H1 (cell line): ENCODE results near the gene PRSS8. TPM values are rescaled to one million over a fixed set of nuclear protein-coding genes. Genes with fewer than 3 reads are reported as not detected.

Source experiments
- CTCF ChIA-PET: fragments of 300-600 bp; sonication (Branson Sonifier 250); formaldehyde crosslinking; loops from one replicate; lab custom pipeline; 2021; ENCODE audit not compliant: partially characterized antibody; lab: Charles Lee
- POLR2A ChIA-PET: fragments of 300-600 bp; sonication (Branson Sonifier 250); formaldehyde crosslinking; loops from one replicate; lab custom pipeline; 2021; ENCODE audit warnings: inconsistent platforms; ENCODE audit not compliant: partially characterized antibody; lab: Charles Lee
- DNase-seq, 2 experiments: peaks; one replicate each; pipeline versions ENCODE4 v3.0.0 to v3.0.0-alpha.2; 2010 to 2022; ENCODE audit warnings: low spot score in 2 of 2, low read depth in 1 of 2, mixed read lengths in 1 of 2
- FAIRE-seq: peaks from 2 replicates; lab custom pipeline; 2011; peaks lifted over from hg19 to GRCh38; lab: Jason Lieb, UNC
- H2AFZ ChIP-seq: 2 replicates; pipeline ENCODE4 v1.8.1; 2012; ENCODE audit warnings: low read length, inconsistent platforms
- H2AK5ac ChIP-seq: 2 replicates; pipeline ENCODE4 v1.6.1; 2013; ENCODE audit warnings: low read depth, low read length
- H2BK120ac ChIP-seq: replicated peaks from 2 replicates; pipeline ENCODE3; 2013; ENCODE audit warnings: low read depth, low read length, inconsistent platforms
- H2BK12ac ChIP-seq: 2 replicates; pipeline ENCODE4 v1.6.1; 2013; ENCODE audit warnings: low read depth, low read length
- H2BK15ac ChIP-seq: 2 replicates; pipeline ENCODE4 v1.6.1; 2013; ENCODE audit warnings: low read length
- H2BK20ac ChIP-seq: 2 replicates; pipeline ENCODE4 v1.6.1; 2013; ENCODE audit warnings: low read length
- H2BK5ac ChIP-seq: 2 replicates; pipeline ENCODE4 v1.6.1; 2013; ENCODE audit warnings: low read depth, low read length
- H3K14ac ChIP-seq: 2 replicates; pipeline ENCODE4 v1.6.1; 2013; ENCODE audit warnings: inconsistent platforms; ENCODE audit not compliant: insufficient read length
- H3K18ac ChIP-seq: 2 replicates; pipeline ENCODE4 v1.6.1; 2013; ENCODE audit warnings: low read length; ENCODE audit errors: extremely low read depth
- H3K23ac ChIP-seq: 2 replicates; pipeline ENCODE4 v1.6.1; 2013; ENCODE audit warnings: inconsistent platforms; ENCODE audit not compliant: insufficient read length
- H3K23me2 ChIP-seq: 2 replicates; pipeline ENCODE4 v1.6.1; 2013; ENCODE audit warnings: low read depth, low read length
- H3K27ac ChIP-seq: 2 replicates; pipeline ENCODE4 v1.6.1; 2011; ENCODE audit warnings: low read depth, low read length, inconsistent platforms
- H3K27me3 ChIP-seq, 4 experiments: replicated peaks in 1 of 4; 1 replicate in 1 of 4; 2 replicates in 3 of 4; pipeline versions ENCODE4 v1.6.1 to v1.8.1; 2011 to 2013; ENCODE audit warnings: low read length in 3 of 4, mild to moderate bottlenecking in 3 of 4, inconsistent platforms in 2 of 4, mixed read lengths in 2 of 4, moderate library complexity in 1 of 4; ENCODE audit not compliant: control insufficient read depth in 3 of 4, insufficient read depth in 3 of 4; ENCODE audit errors: extremely low read depth in 1 of 4
- H3K36me3 ChIP-seq, 4 experiments: 2 replicates each; pipeline versions ENCODE4 v1.6.1 to v1.8.1; 2011 to 2013; ENCODE audit warnings: mild to moderate bottlenecking in 4 of 4, low read length in 3 of 4, moderate library complexity in 2 of 4, control low read depth in 1 of 4, inconsistent platforms in 1 of 4; ENCODE audit not compliant: insufficient read depth in 4 of 4, control insufficient read depth in 2 of 4
- H3K4ac ChIP-seq: replicated peaks from 2 replicates; pipeline ENCODE3; 2013; ENCODE audit warnings: low read length, low read depth, mixed read lengths, inconsistent platforms; ENCODE audit not compliant: insufficient read length
- H3K4me1 ChIP-seq, 4 experiments: replicated peaks in 1 of 4; 1 replicate in 1 of 4; 2 replicates in 3 of 4; pipeline versions ENCODE4 v1.6.1 to v1.8.1; 2011 to 2013; ENCODE audit warnings: low read length in 3 of 4, inconsistent platforms in 2 of 4, mixed read lengths in 1 of 4; ENCODE audit not compliant: insufficient read depth in 4 of 4, control insufficient read depth in 3 of 4
- H3K4me2 ChIP-seq, 2 experiments: 2 replicates each; pipeline versions ENCODE4 v1.6.1 to v1.8.1; 2011 to 2013; ENCODE audit warnings: low read depth in 2 of 2, low read length in 2 of 2, control low read depth in 1 of 2, inconsistent platforms in 1 of 2, mild to moderate bottlenecking in 1 of 2; ENCODE audit not compliant: insufficient read depth in 1 of 2
- H3K4me3 ChIP-seq, 4 experiments: fragments of 200-600, 300-600 bp in 1 of 4; sonication (generic), shearing (Covaris generic), sonication (Bioruptor Twin) in 1 of 4; 2 replicates each; pipeline versions ENCODE4 v1.5.1 to v1.8.1; 2011 to 2016; ENCODE audit warnings: low read length in 4 of 4, low read depth in 3 of 4, control low read depth in 2 of 4, inconsistent platforms in 2 of 4, mild to moderate bottlenecking in 2 of 4, mixed read lengths in 1 of 4, moderate library complexity in 1 of 4; ENCODE audit not compliant: insufficient read depth in 2 of 4; ENCODE audit errors: extremely low read depth in 1 of 4
- H3K56ac ChIP-seq: replicated peaks from 2 replicates; pipeline ENCODE3; 2013; ENCODE audit warnings: low read depth, mild to moderate bottlenecking, mixed read lengths, low read length, inconsistent platforms; ENCODE audit not compliant: insufficient read length
- H3K79me1 ChIP-seq: 2 replicates; pipeline ENCODE4 v1.6.1; 2013; ENCODE audit warnings: low read depth, low read length, control low read depth
- H3K79me2 ChIP-seq, 2 experiments: 2 replicates each; pipeline versions ENCODE4 v1.6.1 to v1.8.1; 2012 to 2013; ENCODE audit warnings: low read length in 2 of 2, mild to moderate bottlenecking in 2 of 2, inconsistent platforms in 1 of 2; ENCODE audit not compliant: insufficient read depth in 2 of 2, control insufficient read depth in 1 of 2
- H3K9ac ChIP-seq, 4 experiments: replicated peaks in 1 of 4; 1 replicate in 1 of 4; 2 replicates in 3 of 4; pipeline versions ENCODE4 v1.6.1 to v1.8.1; 2011 to 2013; ENCODE audit warnings: low read depth in 3 of 4, low read length in 3 of 4, control low read depth in 2 of 4, mild to moderate bottlenecking in 2 of 4, moderate library complexity in 2 of 4, inconsistent platforms in 1 of 4; ENCODE audit errors: extremely low read depth in 1 of 4
- H3K9me3 ChIP-seq, 2 experiments: 2 replicates each; pipeline versions ENCODE4 v1.6.1 to v1.8.1; 2012 to 2013; ENCODE audit warnings: mild to moderate bottlenecking in 2 of 2, moderate library complexity in 2 of 2, control low read depth in 1 of 2, inconsistent platforms in 1 of 2, low read depth in 1 of 2, low read length in 1 of 2, mixed read lengths in 1 of 2; ENCODE audit not compliant: insufficient read depth in 2 of 2
- H4K20me1 ChIP-seq, 2 experiments: replicated peaks in 1 of 2; 2 replicates each; pipeline versions ENCODE3 to v1.8.1; 2011 to 2013; ENCODE audit warnings: inconsistent platforms in 2 of 2, low read length in 2 of 2, mild to moderate bottlenecking in 1 of 2; ENCODE audit not compliant: insufficient read depth in 2 of 2, control insufficient read depth in 1 of 2
- H4K5ac ChIP-seq: 2 replicates; pipeline ENCODE4 v1.6.1; 2013; ENCODE audit warnings: low read length, low read depth, mixed read lengths, inconsistent platforms; ENCODE audit not compliant: insufficient read length
- H4K8ac ChIP-seq: 2 replicates; pipeline ENCODE4 v1.8.0; 2013; ENCODE audit warnings: mild to moderate bottlenecking, moderate library complexity, low read length, inconsistent platforms; ENCODE audit not compliant: insufficient read depth; ENCODE audit errors: extremely low read depth
- H4K91ac ChIP-seq: replicated peaks from 2 replicates; pipeline ENCODE3; 2013; ENCODE audit warnings: low read length, mixed read lengths, inconsistent platforms; ENCODE audit not compliant: insufficient read length
- ATF2 ChIP-seq: IDR thresholded peaks from 2 replicates; pipeline ENCODE4 v1.6.1; 2012; ENCODE audit warnings: low read length, inconsistent platforms
- CHD1 ChIP-seq: IDR thresholded peaks from 2 replicates; pipeline ENCODE4 v1.6.1; 2012; ENCODE audit warnings: low read depth, low read length, improper control_type of control experiment
- EGR1 ChIP-seq: IDR thresholded peaks from 2 replicates; pipeline ENCODE4 v1.6.1; 2011; ENCODE audit warnings: low read depth, low read length, borderline replicate concordance
- GTF2F1 ChIP-seq: IDR thresholded peaks from 2 replicates; pipeline ENCODE4 v1.6.1; 2012; ENCODE audit warnings: low read depth, low read length, improper control_type of control experiment, borderline replicate concordance
- HDAC6 ChIP-seq: IDR thresholded peaks from one replicate; pipeline ENCODE4 v1.7.1; 2012; ENCODE audit warnings: low read depth, mild to moderate bottlenecking, inconsistent platforms, low read length, moderate library complexity
- KDM1A ChIP-seq: fragments of 200-600, 300-600 bp; sonication (generic); IDR thresholded peaks from 2 replicates; pipeline ENCODE4 v1.7.1; 2016; ENCODE audit warnings: mild to moderate bottlenecking, low read length, borderline replicate concordance
- PHF8 ChIP-seq: fragments of 200-600 bp; sonication (generic); conservative IDR thresholded peaks from 2 replicates; pipeline ENCODE4 v1.7.1; 2012; ENCODE audit warnings: low read depth, mild to moderate bottlenecking, inconsistent platforms, low read length, moderate library complexity
- POLR2AphosphoS5 ChIP-seq: IDR thresholded peaks from 2 replicates; pipeline ENCODE4 v1.6.1; 2011; ENCODE audit warnings: low read depth, low read length
- RNF2 ChIP-seq: fragments of 200-900, 300-1000 bp; sonication (generic); IDR thresholded peaks from 2 replicates; pipeline ENCODE4 v1.7.1; 2016; ENCODE audit warnings: borderline replicate concordance, low read depth, mild to moderate bottlenecking, antibody characterized with exemption, low read length; ENCODE audit not compliant: poor library complexity, severe bottlenecking; ENCODE audit errors: missing control alignments
- USF2 ChIP-seq: IDR thresholded peaks from 2 replicates; pipeline ENCODE4 v1.6.1; 2011; ENCODE audit warnings: low read length, improper control_type of control experiment
- WGBS, 2 experiments: shearing (Covaris generic) in 1 of 2; methylation state at CpG; one replicate each; pipeline versions ENCODE4 v1.1.6 to v1.1.7; 2013 to 2015; ENCODE audit warnings: low lambda C conversion rate in 2 of 2, mixed read lengths in 2 of 2, inconsistent platforms in 1 of 2, low coverage in 1 of 2, missing lambda C conversion rate in 1 of 2; ENCODE audit not compliant: insufficient replicate concordance in 2 of 2, insufficient coverage in 1 of 2, insufficient read length in 1 of 2; ENCODE audit errors: extremely low coverage in 1 of 2, missing lambda C conversion rate in 1 of 2; 5-methylcytosine and 5-hydroxymethylcytosine counted together
- polyA plus RNA-seq, 7 experiments: library from polyadenylated mRNA; depleted of rRNA in 3 of 7; stranded (reverse) in 5 of 7; unstranded in 2 of 7; fragments of >200 nt in 5 of 7; fragments of 200-250 nt in 2 of 7; gene quantifications; 1 replicate in 5 of 7; 2 replicates in 1 of 7; 4 replicates in 1 of 7; pipeline versions ENCODE4 v1.2.1 to v1.2.3, GENCODE V29; 2011 to 2013; ENCODE audit warnings: missing spikeins in 2 of 7, mixed read lengths in 2 of 7
- total RNA-seq: library from RNA; stranded (reverse); fragmentation: NEBNext Ultra II Directional; extraction: Animal tissue kit (Norgen Biotek cat#: 25700); gene quantifications from 2 replicates; pipeline ENCODE4 v1.2.1, GENCODE V29; 2021

The PRSS8 gene
- total and polyA plus RNA-seq, 2 of the 8 experiments (the other 6 are each of a cell fraction or from before 2014, with no cell fraction given): 87.7 to 273 TPM

GRCh38 chr16:31083556-31083955, 52.0 kb downstream of the PRSS8 start:
- H4K20me1 ChIP-seq: peaks cover 7 to 23% of the 10 kb centered on the region in 2 experiments
- no peak overlapping the region for H3K18ac ChIP-seq
- no peak overlapping the region for H3K4me2 ChIP-seq
- no peaks in the 10 kb centered on the region for H3K4me1 ChIP-seq
- ChIA-PET CTCF (interaction anchor here (0.8 to 1.7 kb wide), 3 partner anchors 9 to 131 kb away, joined by 3 to 4 read pairs (median 3); no protein-coding TSS in a partner anchor), POLR2A (interaction anchor here (0.8 to 4.7 kb wide), 5 partner anchors 9 to 119 kb away, joined by 3 to 34 read pairs (median 5); partner anchors contain the start of genes ZNF646 and ZNF668)
- no peak overlapping the region for H3K9ac ChIP-seq
- no peak for FAIRE-seq
- no peak overlapping the region for H2BK12ac ChIP-seq
- H3K27me3 ChIP-seq: no peaks in the 10 kb centered on the region
- H2BK20ac ChIP-seq: no peak overlapping the region
- H4K91ac ChIP-seq: no peak overlapping the region
- H2BK15ac ChIP-seq: no peak overlapping the region
- peaks cover 6% of the 10 kb centered on the region for H3K79me1 ChIP-seq
- no peak overlapping the region for H4K5ac ChIP-seq
- no peak for DNase-seq
- H3K27ac ChIP-seq: no peak overlapping the region
- H2AFZ ChIP-seq: no peak overlapping the region
- H2BK5ac ChIP-seq: no peak overlapping the region
- no peak overlapping the region for H3K4ac ChIP-seq
- H3K36me3 ChIP-seq: peaks cover 0 to 27% (median 11%) of the 10 kb centered on the region in 4 experiments; a peak in 6 of 8 replicates
- H4K8ac ChIP-seq: no peak overlapping the region
- H3K23me2 ChIP-seq: no peaks in the 10 kb centered on the region
- WGBS, 2 experiments: 76% methylated on average over 5 of the region's 5 CpGs; no CpG with 5 or more reads in 1 of the 2 experiments
- H3K56ac ChIP-seq: no peak overlapping the region
- no peak overlapping the region for H2AK5ac ChIP-seq
- H3K14ac ChIP-seq: no peak overlapping the region
- H2BK120ac ChIP-seq: no peak overlapping the region
- H3K9me3 ChIP-seq: no peaks in the 10 kb centered on the region
- H3K79me2 ChIP-seq: peaks cover 0 to 6% of the 10 kb centered on the region in 2 experiments; a peak in 1 of 4 replicates
- no peak overlapping the region for H3K23ac ChIP-seq
- H3K4me3 ChIP-seq: no peak overlapping the region
- TF ChIP-seq ATF2 (no peak), CHD1 (no peak), PHF8 (no peak), RNF2 (no peak), HDAC6 (no peak), USF2 (no peak), POLR2AphosphoS5 (no peak; the same call in 1 of the 2 replicates), EGR1 (no peak), GTF2F1 (no peak), KDM1A (no peak)
